HG03139 (cell line): ENCODE measurements around the gene OSBPL2.

ENCODE experiments used
- ATAC-seq: cut with Tn5 transposase; IDR thresholded peaks from one replicate; pipeline ENCODE4 v1.9.1; 2021; ENCODE audit not compliant: unreplicated experiment

Gene OSBPL2

GRCh38 chr20:62309947-62310756, 71.8 kb downstream of the OSBPL2 start:
- no peak for ATAC-seq

- no peak for ATAC-seq
These were observed 72.4 kb downstream of the OSBPL2 start for GRCh38 chr20:62310757-62311121.

- no peak for ATAC-seq
These were observed 72.8 kb downstream of the OSBPL2 start for GRCh38 chr20:62311150-62311549.

GRCh38 chr20:62311832-62312661, 73.7 kb downstream of the OSBPL2 start:
- ATAC-seq = no peak

- no peak for ATAC-seq
These were observed 74.3 kb downstream of the OSBPL2 start for GRCh38 chr20:62312662-62312977.

GRCh38 chr20:62313021-62313420, 74.7 kb downstream of the OSBPL2 start:
- no peak for ATAC-seq

- ATAC-seq = no peak
These were observed 75.4 kb downstream of the OSBPL2 start for GRCh38 chr20:62313460-62314338.

GRCh38 chr20:62314339-62314638, 76.0 kb downstream of the OSBPL2 start:
- no peak for ATAC-seq

- ATAC-seq = no peak
These were observed 76.5 kb downstream of the OSBPL2 start for GRCh38 chr20:62314711-62315302.

- ATAC-seq = no peak
These were observed 77.5 kb downstream of the OSBPL2 start for GRCh38 chr20:62315773-62316172.

GRCh38 chr20:62316331-62317166, 78.2 kb downstream of the OSBPL2 start:
- ATAC-seq = no peak

GRCh38 chr20:62317167-62317655, 78.9 kb downstream of the OSBPL2 start:
- ATAC-seq = no peak

GRCh38 chr20:62318400-62319345, 80.4 kb downstream of the OSBPL2 start:
- no peak for ATAC-seq

GRCh38 chr20:62319346-62319909, 81.1 kb downstream of the OSBPL2 start:
- ATAC-seq = no peak

GRCh38 chr20:62320581-62321354, 82.4 kb downstream of the OSBPL2 start:
- no peak for ATAC-seq

- no peak for ATAC-seq
These were observed 83.2 kb downstream of the OSBPL2 start for GRCh38 chr20:62321521-62321948.

- no peak for ATAC-seq
These were observed 83.7 kb downstream of the OSBPL2 start for GRCh38 chr20:62321975-62322374.

- no peak for ATAC-seq
These were observed 84.2 kb downstream of the OSBPL2 start for GRCh38 chr20:62322492-62323041.
